ENCODE results near the gene EPS8. TPM values are rescaled to one million over a fixed set of nuclear protein-coding genes. Genes with fewer than 3 reads are reported as not detected.

The EPS8 gene
- total RNA-seq, 1 experiment from 2014 or later: 232 TPM

- H3K9me2 ChIP-seq (ENCODE audit: insufficient read depth): no peaks in the 10 kb centered on the region
- ChIA-PET CTCF (no interaction called here), POLR2A (ENCODE audit: unreplicated experiment) (interaction anchor here (0.6 kb wide), 4 partner anchors 18 to 148 kb away, joined by 3 to 6 read pairs (median 4); no protein-coding TSS in a partner anchor)
- H3K27me3 ChIP-seq (ENCODE audit: insufficient read depth, low read depth): no peaks in the 10 kb centered on the region
- no peak for DNase-seq
- TSS peak; percentile 5 for BruUV-seq (replicated peaks)
- H4K20me1 ChIP-seq (ENCODE audit: insufficient read depth): no peaks in the 10 kb centered on the region; the same call in 1 of the 2 replicates
- H3K4me3 ChIP-seq: no peak overlapping the region
- no peak overlapping the region for H3K4me2 ChIP-seq
- H3F3A ChIP-seq (ENCODE audit: insufficient read depth, low read depth): no peaks in the 10 kb centered on the region
- intact Hi-C loops (cut with micrococcal nuclease; ENCODE audit: unreplicated experiment): no loop called here
- no peak overlapping the region for H3K27ac ChIP-seq
- H3K36me3 ChIP-seq (ENCODE audit: low read depth): peaks cover 4% of the 10 kb centered on the region; the same call in 1 of the 2 replicates
- no peak overlapping the region for H2AFZ ChIP-seq
- no peaks in the 10 kb centered on the region for H3K9me3 ChIP-seq (ENCODE audit: insufficient read depth, low read depth)
- TF ChIP-seq EZH2 (IDR thresholded peaks at IDR 0.05; ENCODE audit: low read depth) (no peak), CTCF (conservative IDR thresholded peaks at IDR 0.05) (no peak)
- peaks cover 91% of the 10 kb centered on the region for H3K79me2 ChIP-seq (ENCODE audit: low read depth)
- no peaks in the 10 kb centered on the region for H3K4me1 ChIP-seq (replicated peaks; ENCODE audit: insufficient read depth)
These were observed 53.2 kb downstream of the EPS8 start for GRCh38 chr12:15735837-15736615.

- Histone ChIP-seq H4K20me1 (ENCODE audit: insufficient read depth) (no peaks in the 10 kb centered on the region; the same call in 1 of the 2 replicates), H3K36me3 (ENCODE audit: low read depth) (peaks cover 8% of the 10 kb centered on the region; the same call in 1 of the 2 replicates), H3K79me2 (ENCODE audit: low read depth) (peaks cover 85% of the 10 kb centered on the region), H3K4me3 (no peak overlapping the region), H3K27me3 (ENCODE audit: insufficient read depth, low read depth) (no peaks in the 10 kb centered on the region), H3K4me1 (replicated peaks; ENCODE audit: insufficient read depth) (no peaks in the 10 kb centered on the region), H3F3A (ENCODE audit: insufficient read depth, low read depth) (no peaks in the 10 kb centered on the region), H3K27ac (no peak overlapping the region), H2AFZ (no peak overlapping the region), H3K9me3 (ENCODE audit: insufficient read depth, low read depth) (no peaks in the 10 kb centered on the region), H3K4me2 (no peak overlapping the region), H3K9me2 (ENCODE audit: insufficient read depth) (no peaks in the 10 kb centered on the region)
- no TSS peak for BruUV-seq (replicated peaks)
- no peak for DNase-seq
- ChIA-PET POLR2A (ENCODE audit: unreplicated experiment) (no interaction called here), CTCF (no interaction called here)
- TF ChIP-seq CTCF (conservative IDR thresholded peaks at IDR 0.05) (no peak), EZH2 (IDR thresholded peaks at IDR 0.05; ENCODE audit: low read depth) (no peak)
- intact Hi-C loops (cut with micrococcal nuclease; ENCODE audit: unreplicated experiment): no loop called here
These were observed 56.1 kb downstream of the EPS8 start for GRCh38 chr12:15733136-15733535.

- no peak for TF ChIP-seq CTCF (conservative IDR thresholded peaks at IDR 0.05)
- no peak for TF ChIP-seq EZH2 (IDR thresholded peaks at IDR 0.05; ENCODE audit: low read depth)
- ChIA-PET CTCF (no interaction called here), POLR2A (ENCODE audit: unreplicated experiment) (no interaction called here)
- DNase-seq: no peak
- Histone ChIP-seq H3K9me3 (ENCODE audit: insufficient read depth, low read depth) (no peaks in the 10 kb centered on the region), H4K20me1 (ENCODE audit: insufficient read depth) (no peaks in the 10 kb centered on the region; the same call in 1 of the 2 replicates), H3K79me2 (ENCODE audit: low read depth) (peaks cover 87% of the 10 kb centered on the region), H3K27ac (no peak overlapping the region), H3K9me2 (ENCODE audit: insufficient read depth) (no peaks in the 10 kb centered on the region), H3K4me3 (no peak overlapping the region), H3K4me2 (no peak overlapping the region), H3K4me1 (replicated peaks; ENCODE audit: insufficient read depth) (no peaks in the 10 kb centered on the region), H3K27me3 (ENCODE audit: insufficient read depth, low read depth) (no peaks in the 10 kb centered on the region), H3K36me3 (ENCODE audit: low read depth) (peaks cover 8% of the 10 kb centered on the region; the same call in 1 of the 2 replicates), H3F3A (ENCODE audit: insufficient read depth, low read depth) (no peaks in the 10 kb centered on the region), H2AFZ (no peak overlapping the region)
- BruUV-seq (replicated peaks): no TSS peak
- intact Hi-C loops (cut with micrococcal nuclease; ENCODE audit: unreplicated experiment): no loop called here
These were observed 56.7 kb downstream of the EPS8 start for GRCh38 chr12:15732341-15733061.

Measured in PC-9 (cell line).